Amniotic stem cell (primary cell): Measurements from ENCODE around the gene NOTCH3.

Experiments
- DNase-seq: peaks from one replicate; lab custom pipeline; 2025; lab: John Stamatoyannopoulos, UW

NOTCH3 gene

GRCh38 chr19:15200553-15201364, at the start of gene NOTCH3:
Gene NOTCH3, minus strand, starts transcription at chr19:15200995. Its CDS starts 90 bp downstream, at chr19:15200905.
- no peak for DNase-seq

GRCh38 chr19:15250640-15250993, 49.8 kb upstream of the NOTCH3 start:
- DNase-seq: no peak

- DNase-seq: peak; percentile 26
Measured at GRCh38 chr19:15249972-15250639, 49.3 kb upstream of the NOTCH3 start.

- DNase-seq: no peak
Measured at GRCh38 chr19:15249528-15249874, 48.7 kb upstream of the NOTCH3 start.

- DNase-seq: peak; percentile 80
Measured at GRCh38 chr19:15248648-15249527, 48.1 kb upstream of the NOTCH3 start.

GRCh38 chr19:15248106-15248505, 47.3 kb upstream of the NOTCH3 start:
- DNase-seq: no peak

GRCh38 chr19:15247107-15248014, 46.6 kb upstream of the NOTCH3 start:
- no peak for DNase-seq

GRCh38 chr19:15246198-15246481, 45.3 kb upstream of the NOTCH3 start:
- DNase-seq: no peak

- no peak for DNase-seq
Measured at GRCh38 chr19:15245370-15246197, 44.8 kb upstream of the NOTCH3 start.

GRCh38 chr19:15244808-15245207, 44.0 kb upstream of the NOTCH3 start:
- DNase-seq: no peak

GRCh38 chr19:15244106-15244803, 43.5 kb upstream of the NOTCH3 start:
- no peak for DNase-seq

GRCh38 chr19:15243236-15243957, 42.6 kb upstream of the NOTCH3 start:
- DNase-seq: no peak

- DNase-seq: no peak
Measured at GRCh38 chr19:15241259-15241910, 40.6 kb upstream of the NOTCH3 start.

GRCh38 chr19:15240515-15240914, 39.7 kb upstream of the NOTCH3 start:
- no peak for DNase-seq

- no peak for DNase-seq
Measured at GRCh38 chr19:15239337-15239949, 38.6 kb upstream of the NOTCH3 start.

GRCh38 chr19:15238639-15239155, 37.9 kb upstream of the NOTCH3 start:
- DNase-seq: no peak

- DNase-seq: no peak
Measured at GRCh38 chr19:15237759-15238638, 37.2 kb upstream of the NOTCH3 start.
